Liver (tissue), 3 donors: ENCODE measurements around the gene RFC3.

Source experiments
- ATF3 ChIP-seq: IDR thresholded peaks from 2 replicates; pipeline ENCODE4 v1.6.1; 2016; ENCODE audit warnings: antibody characterized with exemption
- CTCF ChIP-seq: fragments of 150-350 bp; IDR thresholded peaks from 2 replicates; pipeline ENCODE4 v1.5.1; 2017; ENCODE audit warnings: improper control_type of control experiment, low read depth, low read length; ENCODE audit not compliant: missing input control
- HNF4G ChIP-seq: IDR thresholded peaks from 2 replicates; pipeline ENCODE4 v1.6.1; 2016; ENCODE audit warnings: antibody characterized with exemption
- RAD21 ChIP-seq, 2 donors: IDR thresholded peaks; 2 replicates each; pipeline ENCODE4 v1.6.1; 2016; ENCODE audit warnings: antibody characterized with exemption in 2 of 2, mild to moderate bottlenecking in 2 of 2
- RXRA ChIP-seq, 2 donors: IDR thresholded peaks; 2 replicates each; pipeline ENCODE4 v1.6.1; 2017 to 2018; ENCODE audit warnings: antibody characterized with exemption in 2 of 2, mild to moderate bottlenecking in 1 of 2
- SP1 ChIP-seq: IDR thresholded peaks from 2 replicates; pipeline ENCODE4 v1.6.1; 2018; ENCODE audit warnings: antibody characterized with exemption, mild to moderate bottlenecking
- ZBTB33 ChIP-seq: IDR thresholded peaks from 2 replicates; pipeline ENCODE4 v1.6.1; 2016; ENCODE audit warnings: antibody characterized with exemption
- TF ChIP-seq, protein P1 (sequence below): IDR thresholded peaks from 2 replicates; pipeline ENCODE4 v1.6.1; 2016; ENCODE audit warnings: antibody characterized with exemption
- donor health status: healthy.
- donor health status: healthy.

GRCh38 chr13:33865945-33866344 is 48.0 kb downstream of the RFC3 start:
- TF ChIP-seq, protein P1, sequence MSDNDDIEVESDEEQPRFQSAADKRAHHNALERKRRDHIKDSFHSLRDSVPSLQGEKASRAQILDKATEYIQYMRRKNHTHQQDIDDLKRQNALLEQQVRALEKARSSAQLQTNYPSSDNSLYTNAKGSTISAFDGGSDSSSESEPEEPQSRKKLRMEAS = no peak
- TF ChIP-seq CTCF = no peak
- TF ChIP-seq RAD21 (IDR thresholded peaks at IDR 0.05) = no peak
- TF ChIP-seq ZBTB33 = no peak
- no peak for TF ChIP-seq SP1
- TF ChIP-seq HNF4G = no peak
- TF ChIP-seq ATF3 = no peak
- no peak for TF ChIP-seq RXRA (IDR thresholded peaks at IDR 0.05)
